GM19099 (cell line): ENCODE results near the gene PTPN1.

Experiments
- POLR2A ChIP-seq: IDR thresholded peaks from 3 replicates; pipeline ENCODE4 v1.6.1; 2011; ENCODE audit warnings: low read depth; ENCODE audit not compliant: insufficient read length; ENCODE audit errors: extremely low read depth

Gene PTPN1

GRCh38 chr20:50580016-50580747 lies 70.0 kb downstream of the PTPN1 start:
- no peak for TF ChIP-seq POLR2A

GRCh38 chr20:50580842-50581544 lies 70.8 kb downstream of the PTPN1 start:
- no peak for TF ChIP-seq POLR2A

GRCh38 chr20:50582092-50582491 lies 71.9 kb downstream of the PTPN1 start:
- TF ChIP-seq POLR2A, result no peak

- TF ChIP-seq POLR2A, result no peak
These were observed 72.5 kb downstream of the PTPN1 start for GRCh38 chr20:50582591-50583234.

- no peak for TF ChIP-seq POLR2A
These were observed 73.4 kb downstream of the PTPN1 start for GRCh38 chr20:50583442-50584150.

GRCh38 chr20:50584687-50585086 lies 74.5 kb downstream of the PTPN1 start:
- no peak for TF ChIP-seq POLR2A

- TF ChIP-seq POLR2A, result no peak
These were observed 75.0 kb downstream of the PTPN1 start for GRCh38 chr20:50585214-50585613.

GRCh38 chr20:50585678-50586077 lies 75.5 kb downstream of the PTPN1 start:
- no peak for TF ChIP-seq POLR2A

GRCh38 chr20:50586531-50587232 lies 76.5 kb downstream of the PTPN1 start:
- no peak for TF ChIP-seq POLR2A

- no peak for TF ChIP-seq POLR2A
These were observed 77.2 kb downstream of the PTPN1 start for GRCh38 chr20:50587291-50587961.

GRCh38 chr20:50588034-50588736 lies 78.0 kb downstream of the PTPN1 start:
- no peak for TF ChIP-seq POLR2A

- no peak for TF ChIP-seq POLR2A
These were observed 79.6 kb downstream of the PTPN1 start for GRCh38 chr20:50589548-50590347.

- no peak for TF ChIP-seq POLR2A
These were observed 80.1 kb downstream of the PTPN1 start for GRCh38 chr20:50590348-50590664.
